Activated T-helper 2 cell treated with anti-CD3 and anti-CD28 coated beads, Interferon-gamma antibody, Interleukin-2, Interleukin-4, amounts not matched to agents 10 μg/mL and 5 μg/mL and 100 μg/mL, durations not matched to agents 14 hours and 24 hours and 36 hours (primary cell): Measurements from ENCODE around the gene DLG4. TPM values are rescaled to one million over a fixed set of nuclear protein-coding genes. Genes with fewer than 3 reads are reported as not detected.
"Not testable (repeated sequence)": the region's sequence is repeated elsewhere in the genome, so short reads cannot be mapped to it uniquely, and the experiment has no call there.

Experiments
- DNase-seq: peaks from one replicate; pipeline ENCODE4 v3.0.0; 2021; ENCODE audit warnings: low spot score
- H3K27ac Mint-ChIP-seq: one replicate; pipeline ENCODE4 v1.8.0; 2021; ENCODE audit warnings: mixed read lengths
- H3K27me3 Mint-ChIP-seq: one replicate; pipeline ENCODE4 v1.8.0; 2021; ENCODE audit warnings: low read depth, mixed read lengths
- H3K36me3 Mint-ChIP-seq: one replicate; pipeline ENCODE4 v1.8.0; 2021; ENCODE audit warnings: low read depth, mixed read lengths
- H3K4me1 Mint-ChIP-seq: one replicate; pipeline ENCODE4 v1.8.0; 2021; ENCODE audit warnings: low read depth, mixed read lengths
- H3K4me3 Mint-ChIP-seq: one replicate; pipeline ENCODE4 v1.8.0; 2021; ENCODE audit warnings: low read depth, mild to moderate bottlenecking, moderate library complexity, mixed read lengths
- H3K9me3 Mint-ChIP-seq: one replicate; pipeline ENCODE4 v1.8.0; 2021; ENCODE audit warnings: mixed read lengths
- intact Hi-C: fragments of 100-400 bp; cut with micrococcal nuclease; formaldehyde crosslinking; loops from one replicate; pipeline ENCODE4 v1.15.1; 2023
- total RNA-seq: library from RNA; stranded (reverse); gene quantifications from 2 replicates; pipeline ENCODE4 v1.2.3, GENCODE V29; 2022

Gene DLG4
- total RNA-seq, 1 donor from 2014 or later, result 10.6 TPM

GRCh38 chr17:7159571-7159970, 60.1 kb downstream of the DLG4 start:
- H3K4me3 Mint-ChIP-seq, intact Hi-C loops, DNase-seq, H3K9me3 Mint-ChIP-seq, H3K36me3 Mint-ChIP-seq, H3K4me1 Mint-ChIP-seq, H3K27ac Mint-ChIP-seq, H3K27me3 Mint-ChIP-seq: not testable (repeated sequence)

GRCh38 chr17:7158424-7158823, 61.2 kb downstream of the DLG4 start:
- H3K9me3 Mint-ChIP-seq, DNase-seq, H3K36me3 Mint-ChIP-seq, H3K27ac Mint-ChIP-seq, H3K4me3 Mint-ChIP-seq, H3K4me1 Mint-ChIP-seq, intact Hi-C loops: not testable (repeated sequence)
- peaks cover 17% of the 10 kb centered on the region for H3K27me3 Mint-ChIP-seq

GRCh38 chr17:7156342-7156940, 63.2 kb downstream of the DLG4 start:
- intact Hi-C loops, result no loop called here
- H3K4me3 Mint-ChIP-seq, result no peak overlapping the region
- peaks cover 27% of the 10 kb centered on the region for H3K27me3 Mint-ChIP-seq
- no peaks in the 10 kb centered on the region for H3K36me3 Mint-ChIP-seq
- H3K4me1 Mint-ChIP-seq, result no peaks in the 10 kb centered on the region
- no peak for DNase-seq
- no peaks in the 10 kb centered on the region for H3K9me3 Mint-ChIP-seq
- H3K27ac Mint-ChIP-seq, result no peak overlapping the region

- Mint-ChIP-seq H3K4me1 (no peaks in the 10 kb centered on the region), H3K36me3 (no peaks in the 10 kb centered on the region), H3K27ac (no peak overlapping the region), H3K27me3 (peaks cover 13% of the 10 kb centered on the region), H3K9me3 (no peaks in the 10 kb centered on the region), H3K4me3 (no peak overlapping the region)
- intact Hi-C loops, result no loop called here
- DNase-seq, result no peak
Measured at GRCh38 chr17:7147772-7148171, 71.9 kb downstream of the DLG4 start.

- Mint-ChIP-seq H3K4me1 (no peaks in the 10 kb centered on the region), H3K9me3 (no peaks in the 10 kb centered on the region), H3K27ac (no peak overlapping the region), H3K36me3 (no peaks in the 10 kb centered on the region), H3K4me3 (no peak overlapping the region), H3K27me3 (peaks cover 4% of the 10 kb centered on the region)
- no peak for DNase-seq
- intact Hi-C loops, result no loop called here
Measured at GRCh38 chr17:7146115-7146514, 73.5 kb downstream of the DLG4 start.

GRCh38 chr17:7144213-7144612, 75.4 kb downstream of the DLG4 start:
- no peak for DNase-seq
- intact Hi-C loops, result no loop called here
- Mint-ChIP-seq H3K9me3 (no peaks in the 10 kb centered on the region), H3K36me3 (no peaks in the 10 kb centered on the region), H3K27ac (no peak overlapping the region), H3K27me3 (peaks cover 8% of the 10 kb centered on the region), H3K4me3 (no peak overlapping the region), H3K4me1 (no peaks in the 10 kb centered on the region)

GRCh38 chr17:7141824-7142223, 77.8 kb downstream of the DLG4 start:
- no peaks in the 10 kb centered on the region for H3K4me1 Mint-ChIP-seq
- intact Hi-C loops, result no loop called here
- no peak overlapping the region for H3K27ac Mint-ChIP-seq
- no peaks in the 10 kb centered on the region for H3K36me3 Mint-ChIP-seq
- no peak for DNase-seq
- no peaks in the 10 kb centered on the region for H3K9me3 Mint-ChIP-seq
- H3K27me3 Mint-ChIP-seq, result peaks cover 16% of the 10 kb centered on the region
- no peak overlapping the region for H3K4me3 Mint-ChIP-seq

GRCh38 chr17:7139400-7139799, 80.2 kb downstream of the DLG4 start:
- no peak overlapping the region for H3K27ac Mint-ChIP-seq
- H3K4me1 Mint-ChIP-seq, result no peaks in the 10 kb centered on the region
- intact Hi-C loops, result loop anchor here (5.0 kb wide), 1 partner anchor 227 kb away; no protein-coding TSS in a partner anchor
- no peak overlapping the region for H3K4me3 Mint-ChIP-seq
- no peaks in the 10 kb centered on the region for H3K36me3 Mint-ChIP-seq
- H3K27me3 Mint-ChIP-seq, result peaks cover 17% of the 10 kb centered on the region
- DNase-seq, result no peak
- no peaks in the 10 kb centered on the region for H3K9me3 Mint-ChIP-seq

GRCh38 chr17:7138800-7139381, 80.7 kb downstream of the DLG4 start:
- no peak for DNase-seq
- Mint-ChIP-seq H3K9me3 (no peaks in the 10 kb centered on the region), H3K27me3 (peaks cover 17% of the 10 kb centered on the region), H3K36me3 (no peaks in the 10 kb centered on the region), H3K4me1 (peaks cover under 1% of the 10 kb centered on the region), H3K27ac (no peak overlapping the region), H3K4me3 (no peak overlapping the region)
- intact Hi-C loops, result loop anchor here (5.0 kb wide), 1 partner anchor 227 kb away; no protein-coding TSS in a partner anchor

GRCh38 chr17:7137171-7137943, 82.3 kb downstream of the DLG4 start:
- Mint-ChIP-seq H3K27me3 (peaks cover 17% of the 10 kb centered on the region), H3K4me3 (no peak overlapping the region), H3K9me3 (no peaks in the 10 kb centered on the region), H3K4me1 (peaks cover 13% of the 10 kb centered on the region), H3K27ac (no peak overlapping the region), H3K36me3 (no peaks in the 10 kb centered on the region)
- DNase-seq, result no peak
- intact Hi-C loops, result loop anchor here (5.0 kb wide), 1 partner anchor 225 kb away; no protein-coding TSS in a partner anchor

Other genes with a start within 250 kb of the DLG4 start
- not detected in 2 replicates for gene ALOX12, start 223.8 kb downstream of the DLG4 start, total RNA-seq
- gene RNASEK, start 207.2 kb downstream of the DLG4 start, total RNA-seq, result 150 and 154 TPM in 2 replicates
- 0.80 and 1.0 TPM in 2 replicates for gene BCL6B, start 196.8 kb downstream of the DLG4 start, total RNA-seq
- gene SLC16A13, start 183.8 kb downstream of the DLG4 start, total RNA-seq, result 15.8 and 17.4 TPM in 2 replicates
- gene SLC16A11, start 175.7 kb downstream of the DLG4 start, total RNA-seq, result 0.37 and 0.46 TPM in 2 replicates
- gene CLEC10A, start 139.6 kb downstream of the DLG4 start, total RNA-seq, result not detected in 2 replicates
- gene ASGR2, start 105.0 kb downstream of the DLG4 start, total RNA-seq, result not detected in 2 replicates
- gene ASGR1, start 40.5 kb downstream of the DLG4 start, total RNA-seq, result 1.7 and 1.8 TPM in 2 replicates
- 492 and 503 TPM in 2 replicates for gene ACADVL, start 102 bp upstream of the DLG4 start, total RNA-seq
- 69.7 and 73.1 TPM in 2 replicates for gene DVL2, start 14.7 kb upstream of the DLG4 start, total RNA-seq
- 43.4 and 47.8 TPM in 2 replicates for gene PHF23, start 19.6 kb upstream of the DLG4 start, total RNA-seq
- gene GABARAP, start 22.6 kb upstream of the DLG4 start, total RNA-seq, result 145 and 147 TPM in 2 replicates
- gene CTDNEP1, start 31.9 kb upstream of the DLG4 start, total RNA-seq, result 170 and 181 TPM in 2 replicates
- gene ELP5, start 32.4 kb upstream of the DLG4 start, total RNA-seq, result 64.8 and 65.3 TPM in 2 replicates
- 0.21 and 0.41 TPM in 2 replicates for gene CLDN7, start 42.6 kb upstream of the DLG4 start, total RNA-seq
- 0.14 and 0.25 TPM in 2 replicates for gene SLC2A4, start 61.9 kb upstream of the DLG4 start, total RNA-seq
- 0.43 and 0.51 TPM in 2 replicates for gene YBX2, start 74.8 kb upstream of the DLG4 start, total RNA-seq
- 1,189 and 1,199 TPM in 2 replicates for gene EIF5A, start 87.8 kb upstream of the DLG4 start, total RNA-seq
- gene GPS2, start 95.5 kb upstream of the DLG4 start, total RNA-seq, result 57.6 and 64.9 TPM in 2 replicates
- gene NEURL4, start 109.5 kb upstream of the DLG4 start, total RNA-seq, result 45.7 and 47.7 TPM in 2 replicates
- 361 and 382 TPM in 2 replicates for gene ACAP1, start 116.7 kb upstream of the DLG4 start, total RNA-seq
- gene KCTD11, start 132.3 kb upstream of the DLG4 start, total RNA-seq, result 8.0 and 8.5 TPM in 2 replicates
- 0.25 TPM in 1 of 2 replicates, not detected in the other for gene TMEM95, start 135.3 kb upstream of the DLG4 start, total RNA-seq
- 4.0 and 5.2 TPM in 2 replicates for gene TNK1, start 161.3 kb upstream of the DLG4 start, total RNA-seq
- gene PLSCR3, start 174.7 kb upstream of the DLG4 start, total RNA-seq, result 75.4 and 76.2 TPM in 2 replicates
- 67.3 and 67.7 TPM in 2 replicates for gene TMEM256, start 184.3 kb upstream of the DLG4 start, total RNA-seq
- 3.9 and 4.2 TPM in 2 replicates for gene NLGN2, start 188.0 kb upstream of the DLG4 start, total RNA-seq
- gene SPEM1, start 200.5 kb upstream of the DLG4 start, total RNA-seq, result not detected in 2 replicates
- gene SPEM2, start 205.8 kb upstream of the DLG4 start, total RNA-seq, result not detected in 2 replicates
- gene SPEM3, start 209.0 kb upstream of the DLG4 start, total RNA-seq, result not detected in 2 replicates
- 13.4 and 14.8 TPM in 2 replicates for gene TMEM102, start 215.6 kb upstream of the DLG4 start, total RNA-seq
- 4.8 and 6.1 TPM in 2 replicates for gene FGF11, start 219.7 kb upstream of the DLG4 start, total RNA-seq
- 6.6 and 6.9 TPM in 2 replicates for gene CHRNB1, start 225.2 kb upstream of the DLG4 start, total RNA-seq